ENCODE measurements around the gene MAP3K10. TPM values are rescaled to one million over a fixed set of nuclear protein-coding genes. Genes with fewer than 3 reads are reported as not detected.

Gene MAP3K10
- total RNA-seq, 3 donors from 2014 or later, result 15.8 to 18.8 (median 16.4) TPM

DNA sequence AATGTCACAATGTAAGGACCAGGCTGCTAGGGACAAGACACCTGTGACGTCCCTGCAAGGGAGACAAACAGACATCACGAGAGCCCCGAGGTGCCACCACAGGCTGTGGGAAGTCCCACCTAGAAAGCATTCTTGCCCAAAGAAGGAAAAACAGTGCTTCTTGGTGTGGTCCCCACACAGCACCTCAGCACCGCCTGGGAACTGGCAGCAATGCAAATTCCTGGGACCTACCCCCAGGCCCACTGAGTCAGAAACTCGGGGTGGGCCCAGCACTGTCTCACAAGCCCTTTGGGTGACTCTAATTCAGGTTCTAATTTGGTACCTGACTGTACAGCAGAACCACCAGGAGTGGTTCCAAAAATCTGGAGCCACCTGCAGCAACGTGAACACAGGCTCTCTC, 49.1 kb downstream of the MAP3K10 start:
- no peak for ATAC-seq
- no peak for DNase-seq
- no peaks in the 10 kb centered on the region for H3K27me3 Mint-ChIP-seq (ENCODE audit: low read depth)
- H3K36me3 Mint-ChIP-seq (ENCODE audit: insufficient read depth), result peaks cover 16% of the 10 kb centered on the region
- H3K9me3 Mint-ChIP-seq, result no peaks in the 10 kb centered on the region
- H3K4me3 Mint-ChIP-seq, result no peak overlapping the region
- no peaks in the 10 kb centered on the region for H3K4me1 Mint-ChIP-seq (ENCODE audit: low read depth)

DNA sequence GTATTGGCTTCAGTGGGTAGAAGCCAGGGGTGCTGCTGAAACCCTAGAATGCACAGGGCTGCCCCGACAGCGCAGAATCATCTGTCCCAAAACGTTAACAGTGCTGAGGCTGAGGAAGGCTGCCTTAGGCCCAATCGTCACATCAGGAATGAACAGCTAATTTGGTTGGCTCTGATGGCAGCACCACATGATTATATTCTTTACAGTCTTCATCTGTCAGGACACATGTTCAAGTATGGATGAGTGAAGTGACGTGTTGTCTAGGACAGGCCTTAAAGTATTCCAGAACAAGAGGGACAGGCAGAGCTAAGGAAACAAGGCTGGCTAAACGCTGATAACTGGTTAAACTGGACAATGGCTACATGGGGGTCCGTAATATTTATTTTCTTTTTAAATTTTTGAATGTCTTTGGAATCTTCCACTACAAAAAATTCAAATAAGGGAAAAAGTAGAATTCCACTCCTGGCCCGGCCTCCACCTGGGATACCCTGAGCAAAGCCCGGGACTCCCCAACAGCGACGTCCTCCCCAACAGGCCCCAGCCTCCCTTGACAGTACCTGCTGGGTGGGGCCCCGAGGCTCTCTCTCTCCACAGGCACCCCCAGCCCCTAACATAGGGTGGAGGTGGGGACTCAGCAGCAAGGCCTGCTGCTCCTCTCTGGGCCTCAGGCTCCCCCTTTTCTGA, 50.0 kb downstream of the MAP3K10 start:
- H3K27me3 Mint-ChIP-seq (ENCODE audit: low read depth), result no peaks in the 10 kb centered on the region
- DNase-seq (no peak), ATAC-seq (no peak)
- no peaks in the 10 kb centered on the region for H3K4me1 Mint-ChIP-seq (ENCODE audit: low read depth)
- peaks cover 16% of the 10 kb centered on the region for H3K36me3 Mint-ChIP-seq (ENCODE audit: insufficient read depth)
- H3K9me3 Mint-ChIP-seq, result no peaks in the 10 kb centered on the region
- H3K4me3 Mint-ChIP-seq, result no peak overlapping the region

DNA sequence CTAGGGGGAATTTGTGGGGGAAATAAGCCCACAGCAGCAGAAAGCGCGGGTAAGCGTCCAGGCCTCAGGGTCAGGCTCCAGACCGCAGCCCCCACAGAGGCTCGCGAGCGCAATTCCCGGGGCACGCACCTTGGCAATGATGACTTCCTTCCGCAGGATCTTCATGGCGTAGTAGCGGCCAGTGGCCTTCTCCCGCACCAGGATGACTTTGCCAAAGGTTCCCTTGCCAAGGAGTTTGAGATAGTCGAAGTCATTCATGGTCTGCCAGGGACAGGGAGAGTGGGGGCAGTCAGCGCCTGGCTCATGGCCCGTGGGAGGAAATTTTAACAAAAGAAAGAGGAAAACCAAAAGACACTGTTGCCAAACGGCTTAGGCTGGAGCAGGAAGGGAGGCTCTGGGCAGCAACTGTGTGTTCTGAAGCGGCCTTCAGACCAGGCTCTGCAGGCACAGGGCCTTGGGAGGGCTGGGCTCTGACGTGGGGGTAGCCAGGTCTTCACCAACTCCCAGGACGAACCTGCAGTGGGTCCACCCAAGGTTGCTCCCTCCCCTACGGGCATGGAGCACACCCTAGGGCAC, 50.7 kb downstream of the MAP3K10 start:
- ATAC-seq, result no peak
- DNase-seq, result no peak
- Mint-ChIP-seq H3K27me3 (ENCODE audit: low read depth) (no peaks in the 10 kb centered on the region), H3K9me3 (no peaks in the 10 kb centered on the region), H3K36me3 (ENCODE audit: insufficient read depth) (peaks cover 14% of the 10 kb centered on the region), H3K4me1 (ENCODE audit: low read depth) (peaks cover 2% of the 10 kb centered on the region), H3K4me3 (no peak overlapping the region)

DNA sequence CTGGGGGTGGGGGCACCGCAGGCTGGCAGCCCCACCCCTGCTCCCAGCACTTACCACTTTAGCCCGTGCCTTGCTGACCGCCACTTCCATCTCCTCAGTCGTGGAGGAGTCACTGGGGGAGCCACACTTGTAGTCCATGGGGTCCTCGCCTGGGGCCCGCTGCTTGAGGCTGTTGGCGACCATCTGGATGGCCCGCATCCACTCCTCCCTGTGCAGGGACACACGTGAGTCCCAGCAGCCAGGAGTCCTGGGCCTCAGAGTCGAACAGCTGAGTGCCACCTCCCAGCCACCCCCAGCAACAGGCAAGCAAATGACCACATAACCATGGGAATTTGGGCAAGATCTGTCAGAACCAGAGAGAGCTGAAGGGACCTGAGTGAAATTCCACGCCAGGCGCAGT, 51.3 kb downstream of the MAP3K10 start:
- ATAC-seq (no peak), DNase-seq (no peak)
- Mint-ChIP-seq H3K4me1 (ENCODE audit: low read depth) (peaks cover 2% of the 10 kb centered on the region), H3K9me3 (no peaks in the 10 kb centered on the region), H3K36me3 (ENCODE audit: insufficient read depth) (peaks cover 11% of the 10 kb centered on the region), H3K4me3 (no peak overlapping the region), H3K27me3 (ENCODE audit: low read depth) (no peaks in the 10 kb centered on the region)

- no peaks in the 10 kb centered on the region for H3K9me3 Mint-ChIP-seq
- H3K36me3 Mint-ChIP-seq (ENCODE audit: insufficient read depth), result peaks cover 9% of the 10 kb centered on the region
- peaks cover 4% of the 10 kb centered on the region for H3K4me1 Mint-ChIP-seq (ENCODE audit: low read depth)
- no peak overlapping the region for H3K4me3 Mint-ChIP-seq
- H3K27me3 Mint-ChIP-seq (ENCODE audit: low read depth), result no peaks in the 10 kb centered on the region
- no peak for ATAC-seq
- no peak for DNase-seq
These were observed 52.0 kb downstream of the MAP3K10 start for GRCh38 chr19:40243181-40243580.

DNA sequence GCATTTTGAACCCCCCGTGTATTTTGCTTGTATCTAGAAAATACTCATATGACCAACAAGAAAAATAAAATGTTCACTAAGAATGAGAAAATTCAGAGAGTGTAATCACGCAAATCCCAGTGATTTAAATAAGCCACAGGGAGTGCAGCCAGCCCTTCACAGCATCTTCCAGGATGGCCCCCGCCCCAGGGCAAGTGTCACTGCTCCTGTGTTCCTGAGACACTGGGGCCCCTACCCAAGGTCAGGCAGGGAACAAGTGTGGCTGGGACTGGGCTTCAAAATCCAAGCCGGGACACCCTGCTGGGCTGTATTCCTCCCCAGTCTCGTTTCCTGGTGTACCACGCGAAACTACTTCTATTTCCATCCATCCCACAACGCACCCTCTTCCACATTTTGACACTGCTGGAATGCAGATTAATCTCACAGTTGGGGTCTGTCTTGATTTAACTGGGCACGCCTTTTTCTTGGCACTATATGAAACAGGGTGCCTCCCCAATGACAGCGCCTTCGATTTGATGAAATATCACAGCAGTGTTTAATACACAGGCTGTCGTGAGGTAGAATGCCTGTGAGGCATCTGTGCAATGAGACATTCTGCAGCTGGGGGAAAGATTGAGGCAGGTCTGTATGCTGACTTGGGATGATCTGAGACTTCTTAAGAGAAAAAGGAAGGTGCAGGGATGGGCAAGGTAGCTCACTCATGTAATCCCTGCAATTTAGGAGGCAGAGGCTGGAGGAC, 53.5 kb downstream of the MAP3K10 start:
- no peaks in the 10 kb centered on the region for H3K9me3 Mint-ChIP-seq
- ATAC-seq (no peak), DNase-seq (no peak)
- peaks cover 8% of the 10 kb centered on the region for H3K4me1 Mint-ChIP-seq (ENCODE audit: low read depth)
- H3K4me3 Mint-ChIP-seq, result no peak overlapping the region
- no peaks in the 10 kb centered on the region for H3K27me3 Mint-ChIP-seq (ENCODE audit: low read depth)
- peaks cover 6% of the 10 kb centered on the region for H3K36me3 Mint-ChIP-seq (ENCODE audit: insufficient read depth)

DNA sequence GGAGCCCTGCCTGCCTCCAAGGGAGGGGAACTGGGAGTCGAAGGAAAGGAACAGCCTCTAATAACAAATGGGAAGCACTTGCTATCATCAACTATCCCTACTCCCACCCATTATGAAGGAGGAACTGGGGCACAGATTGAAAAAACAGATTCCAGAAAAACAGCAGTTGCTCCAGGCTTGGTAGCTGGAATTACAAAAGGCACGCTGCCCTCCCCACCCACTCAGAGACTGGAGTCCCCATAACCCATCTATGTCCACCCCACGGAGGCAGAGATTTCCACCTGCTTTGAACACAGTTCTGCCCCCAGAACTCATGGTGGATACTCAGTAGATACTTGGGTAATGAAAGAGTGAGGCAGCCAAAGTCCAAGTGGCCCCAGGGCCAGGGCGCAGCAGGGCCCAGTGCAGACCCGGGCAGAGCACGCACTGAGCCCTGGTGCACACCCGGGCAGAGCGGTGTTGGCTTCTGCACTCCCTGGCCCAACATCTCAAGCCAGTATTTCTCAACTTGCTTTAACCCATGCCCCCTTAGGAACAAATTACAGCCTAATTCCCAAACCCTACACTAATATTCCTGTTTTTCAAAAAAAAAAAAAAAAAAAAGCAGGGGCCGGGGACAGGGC, 54.4 kb downstream of the MAP3K10 start:
- DNase-seq (no peak), ATAC-seq (no peak)
- Mint-ChIP-seq H3K27me3 (ENCODE audit: low read depth) (no peaks in the 10 kb centered on the region), H3K4me1 (ENCODE audit: low read depth) (peaks cover 9% of the 10 kb centered on the region), H3K4me3 (no peak overlapping the region), H3K9me3 (no peaks in the 10 kb centered on the region), H3K36me3 (ENCODE audit: insufficient read depth) (peaks cover 8% of the 10 kb centered on the region)

DNA sequence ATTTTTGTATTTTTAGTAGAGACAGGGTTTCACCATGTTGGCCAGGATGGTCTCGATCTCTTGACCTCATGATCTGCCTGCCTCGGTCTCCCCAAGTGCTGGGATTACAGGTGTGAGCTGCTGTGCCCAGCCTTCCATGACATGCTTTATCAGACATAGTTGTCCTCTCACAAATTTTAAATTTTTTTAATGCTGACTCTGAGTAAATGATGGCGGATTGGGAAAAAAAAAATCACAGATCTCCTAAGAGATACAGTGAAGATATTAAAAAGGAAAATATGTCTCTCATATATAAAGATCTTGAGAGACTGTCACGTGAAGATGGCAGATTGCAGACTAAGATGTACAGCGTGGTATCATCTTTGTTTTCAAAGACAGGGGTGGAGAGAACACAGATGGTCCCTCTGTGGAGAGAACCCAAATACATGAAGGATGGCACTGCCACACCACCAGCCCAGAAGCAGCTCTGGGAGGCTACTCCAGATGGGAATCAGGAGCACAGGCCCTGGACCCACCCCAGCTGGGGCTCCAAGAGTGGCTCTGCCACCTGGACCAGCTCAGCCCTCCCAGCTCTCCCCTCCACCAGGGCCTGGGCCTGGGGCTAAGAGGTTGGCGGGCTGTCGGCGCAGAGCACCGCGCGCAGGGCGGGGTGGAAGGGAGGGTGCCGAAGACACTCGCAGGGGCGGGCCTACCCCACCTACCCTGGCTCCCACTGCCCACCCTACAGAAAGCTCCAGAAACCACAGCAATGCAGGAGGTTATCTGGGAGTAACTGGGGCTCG, 55.3 kb downstream of the MAP3K10 start:
- Mint-ChIP-seq H3K9me3 (no peaks in the 10 kb centered on the region), H3K27me3 (ENCODE audit: low read depth) (no peaks in the 10 kb centered on the region), H3K4me1 (ENCODE audit: low read depth) (peaks cover 9% of the 10 kb centered on the region), H3K4me3 (no peak overlapping the region), H3K36me3 (ENCODE audit: insufficient read depth) (peaks cover 5% of the 10 kb centered on the region)
- DNase-seq (no peak), ATAC-seq (no peak)

GRCh38 chr19:40247178-40247577, 56.0 kb downstream of the MAP3K10 start:
- Mint-ChIP-seq H3K4me3 (no peak overlapping the region), H3K9me3 (no peaks in the 10 kb centered on the region), H3K4me1 (ENCODE audit: low read depth) (peaks cover 10% of the 10 kb centered on the region), H3K27me3 (ENCODE audit: low read depth) (no peaks in the 10 kb centered on the region), H3K36me3 (ENCODE audit: insufficient read depth) (peaks cover 8% of the 10 kb centered on the region)
- DNase-seq (no peak), ATAC-seq (no peak)

- ATAC-seq, result no peak
- H3K4me1 Mint-ChIP-seq (ENCODE audit: low read depth), result peaks cover 15% of the 10 kb centered on the region
- peaks cover 13% of the 10 kb centered on the region for H3K36me3 Mint-ChIP-seq (ENCODE audit: insufficient read depth)
- no peaks in the 10 kb centered on the region for H3K9me3 Mint-ChIP-seq
- no peak for DNase-seq
- no peak overlapping the region for H3K4me3 Mint-ChIP-seq
- no peaks in the 10 kb centered on the region for H3K27me3 Mint-ChIP-seq (ENCODE audit: low read depth)
These were observed 56.6 kb downstream of the MAP3K10 start for GRCh38 chr19:40247735-40248262.

GRCh38 chr19:40249201-40249600, 58.0 kb downstream of the MAP3K10 start:
- Mint-ChIP-seq H3K9me3 (no peaks in the 10 kb centered on the region), H3K27me3 (ENCODE audit: low read depth) (no peaks in the 10 kb centered on the region), H3K36me3 (ENCODE audit: insufficient read depth) (peaks cover 20% of the 10 kb centered on the region), H3K4me3 (no peak overlapping the region), H3K4me1 (ENCODE audit: low read depth) (peaks cover 15% of the 10 kb centered on the region)
- ATAC-seq (no peak), DNase-seq (no peak)

GRCh38 chr19:40249781-40250180, 58.6 kb downstream of the MAP3K10 start:
- Mint-ChIP-seq H3K9me3 (no peaks in the 10 kb centered on the region), H3K36me3 (ENCODE audit: insufficient read depth) (peaks cover 19% of the 10 kb centered on the region), H3K4me3 (no peak overlapping the region), H3K4me1 (ENCODE audit: low read depth) (peaks cover 15% of the 10 kb centered on the region), H3K27me3 (ENCODE audit: low read depth) (no peaks in the 10 kb centered on the region)
- DNase-seq (no peak), ATAC-seq (no peak)

- Mint-ChIP-seq H3K9me3 (no peaks in the 10 kb centered on the region), H3K4me1 (ENCODE audit: low read depth) (peaks cover 15% of the 10 kb centered on the region), H3K36me3 (ENCODE audit: insufficient read depth) (peaks cover 34% of the 10 kb centered on the region), H3K27me3 (ENCODE audit: low read depth) (no peaks in the 10 kb centered on the region), H3K4me3 (no peak overlapping the region)
- ATAC-seq, result no peak
- no peak for DNase-seq
These were observed 60.0 kb downstream of the MAP3K10 start for GRCh38 chr19:40251244-40251643.

DNA sequence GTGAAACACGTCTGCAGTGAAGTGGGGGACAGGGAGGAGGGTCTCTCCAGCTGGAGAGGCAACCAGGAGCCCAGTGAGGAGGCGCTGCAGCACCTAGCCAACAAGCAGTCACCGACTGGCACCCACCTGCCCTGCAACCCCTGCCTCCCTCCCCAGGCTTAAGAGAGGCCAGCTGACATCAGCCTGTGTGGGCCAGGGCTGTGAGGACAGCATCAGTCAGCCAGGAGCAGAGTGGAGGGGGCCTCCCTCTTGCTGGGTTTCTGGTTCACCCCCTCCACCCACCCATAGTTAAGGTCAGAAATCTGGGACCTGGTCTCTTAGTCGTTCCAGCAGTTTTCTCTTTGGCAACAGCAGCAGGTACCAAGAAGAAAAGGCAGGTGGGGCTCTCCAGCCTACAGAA, 60.8 kb downstream of the MAP3K10 start:
- ATAC-seq (no peak), DNase-seq (no peak)
- Mint-ChIP-seq H3K27me3 (ENCODE audit: low read depth) (no peaks in the 10 kb centered on the region), H3K4me1 (ENCODE audit: low read depth) (peaks cover 16% of the 10 kb centered on the region), H3K9me3 (no peaks in the 10 kb centered on the region), H3K4me3 (no peak overlapping the region), H3K36me3 (ENCODE audit: insufficient read depth) (peaks cover 34% of the 10 kb centered on the region)

Data from activated T-cell treated with anti-CD3 and anti-CD28 coated beads, Interleukin-2, amount 50 U/mL, for 4 hours (primary cell).